HG03039 (cell line): ENCODE data around the gene TOB2.
"Not testable (repeated sequence)": the region's sequence is repeated elsewhere in the genome, so short reads cannot be mapped to it uniquely, and the experiment has no call there.

ENCODE experiments used
- ATAC-seq: cut with Tn5 transposase; IDR thresholded peaks from one replicate; pipeline ENCODE4 v1.9.1; 2021; ENCODE audit warnings: mild to moderate bottlenecking, moderate library complexity; ENCODE audit not compliant: unreplicated experiment

Gene TOB2

DNA sequence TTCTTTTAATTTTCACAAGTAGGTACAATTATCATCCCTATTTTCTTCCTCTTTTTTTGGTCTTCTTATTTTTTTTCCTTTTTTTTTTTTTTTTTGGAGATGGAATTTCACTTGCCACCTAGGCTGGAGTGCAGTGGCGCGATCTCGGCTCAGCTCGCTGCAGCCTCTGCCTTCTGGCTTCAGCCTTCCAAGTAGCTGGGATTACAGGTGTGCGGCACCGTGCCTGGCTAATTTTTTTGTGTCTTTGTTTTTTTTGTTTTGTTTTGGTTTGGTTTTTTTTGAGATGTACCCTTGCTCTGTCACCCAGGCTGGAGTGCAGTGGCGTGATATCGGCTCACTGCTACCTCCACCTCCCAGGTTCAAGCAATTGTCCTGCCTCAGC lies 16.7 kb downstream of the TOB2 start:
- ATAC-seq, result no peak

DNA sequence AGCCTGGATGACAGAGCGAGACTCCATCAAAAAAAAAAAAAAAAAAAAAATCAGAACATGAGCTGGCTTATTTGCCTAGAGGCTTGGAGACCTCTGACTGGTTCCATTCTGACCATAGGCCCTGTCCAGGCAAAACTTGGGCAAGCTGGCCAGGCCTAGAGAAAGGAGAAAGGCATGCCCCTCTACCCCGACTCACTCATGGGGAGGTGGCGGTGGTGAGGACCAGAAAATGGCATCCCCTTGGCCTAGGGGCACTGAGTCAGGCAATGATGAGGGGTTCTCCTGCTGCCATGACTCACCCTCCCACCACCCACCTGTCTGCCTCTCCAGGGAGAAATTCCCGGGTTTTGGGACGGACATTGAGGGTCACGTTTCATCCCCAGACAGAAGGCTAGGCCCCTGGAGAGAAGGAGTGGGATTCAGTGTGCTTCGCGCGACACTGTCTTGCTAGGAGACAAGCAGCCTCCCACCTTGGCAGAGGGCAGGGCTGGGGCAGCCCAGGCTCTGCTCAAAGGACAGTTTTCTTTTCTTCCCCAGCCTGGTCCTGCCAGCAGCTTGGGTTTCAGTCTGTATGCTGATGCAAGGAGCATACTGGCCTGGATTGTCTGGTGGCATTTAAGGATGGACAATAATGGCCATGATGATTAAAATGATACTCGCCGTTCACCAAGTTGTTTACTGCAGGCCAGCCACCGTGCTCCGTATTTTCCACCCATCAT lies 17.2 kb downstream of the TOB2 start:
- no peak for ATAC-seq

DNA sequence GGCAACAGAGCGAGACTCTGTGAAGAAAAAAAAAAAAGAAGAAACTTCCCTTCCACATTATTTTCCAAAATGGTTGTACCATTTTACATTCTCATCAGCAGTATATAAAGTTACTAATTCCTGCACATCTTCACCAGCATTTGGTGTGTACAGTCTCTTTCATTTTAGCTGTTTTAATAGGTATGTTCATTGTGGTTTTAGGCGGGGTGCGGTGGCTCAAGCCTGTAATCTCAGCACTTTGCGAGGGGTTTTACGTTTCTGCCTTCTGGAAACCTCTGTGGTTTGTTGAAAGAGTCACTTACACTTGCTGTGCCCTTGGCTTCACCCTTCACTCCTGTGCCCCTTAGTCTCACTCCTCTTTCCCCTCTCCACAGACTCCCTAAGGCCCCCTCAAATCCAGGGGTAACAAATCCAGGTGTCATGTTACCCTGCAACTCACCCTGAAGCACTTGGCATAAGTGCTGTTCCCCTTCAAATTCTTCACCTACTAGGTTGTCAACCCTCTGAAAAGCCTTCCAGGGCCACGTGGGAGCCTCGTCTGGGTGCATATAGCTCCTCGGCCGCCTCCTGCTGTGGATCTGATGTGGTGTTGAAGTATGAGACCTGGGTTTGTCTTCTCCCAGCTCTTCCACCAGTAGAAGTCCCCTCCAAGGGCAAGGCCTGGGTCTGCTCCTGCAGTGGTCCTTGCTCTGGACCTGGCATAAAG lies 20.8 kb downstream of the TOB2 start:
- ATAC-seq, result no peak

DNA sequence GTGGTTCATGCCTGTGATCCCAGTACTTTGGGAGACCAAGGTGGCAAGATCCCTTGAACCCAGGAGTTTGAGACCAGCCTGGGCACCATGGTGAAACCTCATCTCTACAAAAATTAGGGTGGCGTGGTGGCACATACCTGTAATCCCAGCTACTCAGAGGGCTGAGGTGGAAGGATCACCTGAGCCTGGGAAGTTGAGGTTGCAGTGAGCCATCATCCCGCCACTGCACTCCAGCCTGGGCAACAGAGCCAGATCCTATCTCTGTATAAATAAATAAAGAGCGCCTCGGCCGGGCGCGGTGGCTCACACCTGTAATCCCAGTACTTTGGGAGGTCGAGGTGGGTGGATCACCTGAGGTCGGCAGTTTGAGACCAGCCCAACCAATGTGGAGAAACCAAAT lies 27.9 kb downstream of the TOB2 start:
- ATAC-seq, result no peak

DNA sequence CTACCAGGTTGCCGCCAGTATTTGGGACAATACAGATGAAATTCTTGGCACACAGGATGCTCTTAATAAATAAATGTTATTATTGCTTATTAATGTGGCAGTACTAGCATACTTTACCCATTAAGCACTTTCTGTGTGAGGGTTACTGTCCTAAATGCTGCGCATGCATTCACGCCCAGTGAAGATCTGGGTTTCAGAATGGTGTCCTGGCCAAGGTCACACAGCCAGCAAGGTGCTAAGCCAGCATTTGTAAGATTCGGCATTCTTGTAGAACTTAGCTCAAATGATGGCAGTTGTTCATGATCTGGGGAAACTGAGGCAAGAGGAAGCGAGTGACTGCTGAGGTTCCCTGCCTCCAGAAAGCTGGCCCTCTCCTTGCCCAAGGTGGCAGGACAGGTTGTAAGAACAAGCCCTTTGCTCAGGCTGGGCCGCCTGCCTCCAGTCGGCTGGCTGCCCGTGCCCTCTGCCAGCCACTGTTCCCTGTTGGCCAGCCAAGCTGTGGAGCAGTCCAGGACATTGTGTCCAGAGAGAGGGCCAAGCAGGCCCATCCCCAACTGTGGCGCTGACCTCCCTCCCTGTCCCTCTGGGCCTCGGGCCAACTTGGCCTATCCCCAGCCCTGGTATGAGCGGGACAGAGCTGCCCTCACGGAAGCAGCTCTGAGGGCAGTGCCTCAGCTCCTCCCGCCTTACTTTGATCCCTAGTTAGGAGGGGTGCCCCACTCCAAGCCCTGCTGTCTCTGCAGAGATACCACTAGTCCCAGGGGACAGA lies 28.8 kb downstream of the TOB2 start:
- ATAC-seq, result no peak

DNA sequence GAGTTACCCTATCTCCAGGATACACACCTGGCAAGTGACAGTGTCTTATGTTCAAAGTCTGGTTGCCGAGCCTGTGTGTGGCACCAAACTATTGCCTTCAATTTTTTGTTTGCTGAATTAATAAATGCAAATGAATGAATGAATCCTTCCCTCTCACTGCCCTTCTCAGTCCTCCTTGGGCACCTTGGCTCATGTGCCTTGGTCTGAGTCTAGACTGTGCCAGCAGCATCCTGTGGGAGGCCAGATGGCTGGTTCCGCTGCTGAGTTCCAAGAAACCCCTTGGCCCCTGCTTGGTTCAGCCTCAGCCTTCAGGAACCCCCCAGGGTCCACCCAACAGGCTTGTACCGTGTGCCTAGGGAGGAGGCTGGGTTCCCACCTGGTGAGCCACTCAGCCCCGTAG lies 31.0 kb downstream of the TOB2 start:
- ATAC-seq, result no peak

DNA sequence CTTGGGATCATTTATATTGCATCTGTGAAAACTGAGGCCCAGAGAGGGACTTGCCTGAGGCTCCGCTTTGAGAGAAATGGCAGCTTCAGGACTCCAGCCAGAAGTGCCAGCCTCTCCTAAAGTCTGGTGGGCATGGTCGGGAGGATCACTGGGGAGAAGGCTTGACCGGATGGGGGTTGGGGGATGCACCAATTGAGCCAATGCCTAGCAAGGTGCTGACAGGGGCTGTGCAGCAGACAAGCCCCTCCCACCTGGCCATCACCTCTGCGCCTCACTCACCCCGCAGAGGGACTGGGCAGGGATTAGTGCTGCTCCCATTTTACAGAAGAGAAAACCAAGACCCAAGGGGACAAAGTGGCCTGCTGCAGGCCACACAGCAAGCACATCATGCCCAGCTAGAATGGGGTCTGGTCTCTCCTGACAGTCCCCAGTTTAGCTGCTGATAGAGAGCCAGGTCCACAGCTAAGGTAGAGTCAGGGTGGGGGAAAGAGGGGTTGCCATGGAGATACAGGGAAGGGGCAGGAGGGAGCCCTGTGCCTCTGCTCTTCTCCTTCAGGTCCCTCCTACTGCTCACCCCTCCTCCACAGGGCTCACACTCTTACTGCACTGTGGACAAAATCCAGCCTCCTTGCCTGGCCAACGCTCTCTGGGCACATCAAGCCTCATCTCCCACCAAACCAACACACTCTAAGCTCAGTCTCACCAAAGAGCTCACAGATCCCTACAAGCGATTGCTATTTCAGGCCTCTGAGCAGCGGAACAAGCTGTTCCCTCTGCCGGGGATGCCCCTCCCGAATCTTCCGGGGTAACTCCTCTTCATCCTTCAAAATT lies 35.4 kb downstream of the TOB2 start:
- no peak for ATAC-seq

DNA sequence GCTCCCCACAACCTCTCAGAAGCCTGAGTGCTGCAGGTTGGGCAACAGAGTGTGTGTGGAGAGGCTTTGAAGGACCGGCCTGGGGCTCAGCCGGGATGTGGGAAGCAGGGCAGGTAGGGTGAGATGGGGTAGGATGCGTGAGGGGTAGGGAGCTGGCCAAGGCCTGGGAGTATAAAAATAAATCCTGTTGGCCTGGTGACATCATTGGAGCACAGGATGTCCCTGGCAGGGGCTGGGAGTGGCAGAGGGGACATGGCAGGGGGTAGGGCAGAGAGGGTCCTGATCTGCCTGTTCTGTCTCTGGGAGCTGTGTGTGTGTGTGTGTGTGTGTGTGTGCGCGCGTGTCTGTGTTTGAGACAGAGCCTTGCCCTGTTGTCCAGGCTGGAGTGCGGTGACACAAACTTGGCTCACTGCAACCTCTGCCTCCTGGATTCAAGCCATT lies 36.3 kb downstream of the TOB2 start:
- ATAC-seq, result no peak

DNA sequence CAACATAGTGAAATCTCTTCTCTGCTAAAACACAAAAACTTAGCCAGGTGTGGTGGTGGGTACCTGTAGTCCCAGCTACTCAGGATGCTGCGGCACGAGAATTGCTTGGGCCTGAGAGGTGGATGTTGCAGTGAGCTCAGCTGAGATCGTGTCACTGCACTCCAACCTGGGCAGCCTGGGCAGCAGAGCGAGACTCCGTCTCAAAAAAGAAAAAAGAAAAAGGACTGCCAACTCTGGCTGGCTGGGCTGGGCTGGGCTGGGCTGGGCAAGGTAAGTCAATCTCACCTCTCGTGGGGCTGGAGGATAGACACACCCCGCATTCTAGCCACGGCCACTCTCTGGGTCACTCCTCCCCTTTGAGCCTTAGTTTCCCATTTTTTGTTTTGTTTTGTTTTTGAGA lies 37.9 kb downstream of the TOB2 start:
- ATAC-seq, result no peak

DNA sequence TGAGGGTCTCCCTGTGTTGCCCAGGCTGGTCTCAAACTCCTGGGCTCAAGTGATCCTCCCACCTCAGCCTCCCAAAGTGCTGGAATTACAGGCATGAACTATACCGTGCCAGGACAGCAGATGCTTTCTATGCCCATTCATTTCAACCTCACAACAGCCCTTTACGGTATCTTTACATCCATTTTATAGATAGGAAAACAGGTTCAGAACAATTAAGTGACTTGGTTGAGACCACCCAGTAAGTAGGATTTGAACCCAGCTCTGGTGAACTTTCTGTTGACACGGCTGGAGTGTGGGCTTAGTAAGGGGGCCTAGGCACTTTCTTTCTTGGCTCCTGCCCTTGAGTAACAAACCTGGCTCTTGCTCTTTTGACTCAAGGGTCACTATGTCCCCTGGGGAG lies 39.2 kb downstream of the TOB2 start:
- ATAC-seq, result no peak

DNA sequence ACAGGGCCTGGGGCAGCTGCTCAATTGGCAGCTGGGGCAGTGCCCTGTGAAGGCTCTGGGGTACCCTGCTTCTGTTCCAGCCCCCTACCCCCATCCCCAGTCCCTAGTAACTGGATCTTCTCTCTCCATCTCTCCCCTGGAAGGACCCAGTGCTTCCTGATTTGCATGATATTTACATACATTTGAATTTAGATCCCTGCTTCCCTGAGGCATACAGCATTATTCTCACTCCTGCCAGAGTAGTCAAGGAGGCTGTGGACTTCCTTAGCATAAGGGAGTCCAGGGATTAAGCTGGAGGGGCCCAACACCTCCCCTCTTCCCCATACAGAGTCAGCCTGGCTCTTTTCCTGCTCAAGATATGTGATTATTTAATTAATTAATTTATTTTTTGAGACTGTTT lies 40.2 kb downstream of the TOB2 start:
- ATAC-seq, result no peak

DNA sequence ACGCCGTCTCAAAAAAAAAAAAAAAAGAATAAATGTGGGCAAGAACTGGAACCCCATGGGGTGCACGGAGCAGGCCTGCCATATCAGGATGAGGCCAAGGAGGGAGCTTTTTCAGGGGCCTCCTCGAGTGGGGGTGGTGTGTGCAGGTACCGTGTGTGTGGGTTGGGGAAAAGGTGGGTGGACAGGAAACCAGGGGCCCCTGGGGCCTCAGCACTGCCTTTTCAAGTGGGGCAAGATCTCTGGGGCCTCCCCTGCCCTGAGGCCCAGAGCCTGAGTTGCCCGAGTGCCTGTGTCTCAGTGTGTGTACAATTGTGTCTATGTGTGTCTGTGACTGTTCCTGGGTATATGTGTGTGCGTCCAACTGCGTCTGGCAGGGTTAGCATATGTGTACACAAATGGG lies 41.0 kb downstream of the TOB2 start:
- no peak for ATAC-seq

DNA sequence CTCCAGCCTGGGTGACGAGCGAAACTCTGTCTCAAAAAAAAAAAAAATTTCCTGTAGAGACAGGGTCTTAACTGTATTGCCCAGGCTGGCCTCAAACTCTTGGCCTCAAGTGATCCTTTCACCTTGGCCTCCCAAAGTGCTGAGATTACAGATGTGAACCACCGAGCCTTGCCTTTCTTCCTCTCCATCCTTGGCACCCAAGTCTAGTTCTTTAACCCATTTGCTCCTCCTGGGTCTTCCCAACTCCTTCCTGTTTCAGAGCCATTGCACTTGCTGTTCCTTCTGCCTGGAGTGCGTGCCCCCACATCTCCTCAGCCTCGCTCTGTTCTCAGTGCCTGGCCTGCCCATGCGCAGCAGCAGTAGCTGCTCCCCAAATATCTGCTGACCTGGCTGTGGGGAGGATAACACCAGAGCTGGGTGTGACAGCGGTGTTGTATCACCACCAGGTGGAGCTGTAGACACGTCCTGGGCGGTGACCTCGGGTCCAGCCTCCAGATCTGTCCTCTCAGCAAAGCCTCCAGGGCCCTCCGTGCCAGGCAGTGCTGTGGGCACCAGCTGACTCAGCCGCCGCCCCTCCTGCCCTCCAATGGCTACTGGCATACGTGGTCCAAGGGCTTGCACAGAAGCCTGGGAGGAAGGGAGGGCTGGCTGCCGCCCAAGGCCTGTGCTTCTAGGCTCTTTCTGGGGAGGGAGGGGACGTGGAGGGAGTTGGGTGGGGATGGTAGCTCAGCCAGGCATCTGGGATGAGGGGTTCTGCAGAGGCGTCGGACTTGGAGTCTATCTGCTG lies 42.9 kb downstream of the TOB2 start:
- ATAC-seq, result peak; percentile 67

DNA sequence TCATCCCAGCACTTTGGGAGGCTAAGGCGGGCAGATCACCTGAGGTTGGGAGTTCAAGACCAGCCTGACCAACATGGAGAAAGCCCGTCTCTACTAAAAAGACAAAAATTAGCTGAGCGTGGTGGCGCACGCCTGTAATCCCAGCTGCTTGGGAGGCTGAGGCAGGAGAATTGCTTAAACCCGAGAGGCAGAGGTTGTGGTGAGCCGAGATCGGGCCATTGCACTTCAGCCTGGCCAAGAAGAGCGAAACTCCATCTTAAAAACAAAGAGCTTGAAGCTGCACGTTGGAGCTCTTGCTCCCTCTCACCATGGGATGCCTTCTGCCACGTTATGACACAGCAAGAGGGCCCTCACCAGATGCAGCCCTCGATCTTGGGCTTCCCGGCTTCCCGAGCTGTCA lies 43.8 kb downstream of the TOB2 start:
- ATAC-seq, result not testable (repeated sequence)

DNA sequence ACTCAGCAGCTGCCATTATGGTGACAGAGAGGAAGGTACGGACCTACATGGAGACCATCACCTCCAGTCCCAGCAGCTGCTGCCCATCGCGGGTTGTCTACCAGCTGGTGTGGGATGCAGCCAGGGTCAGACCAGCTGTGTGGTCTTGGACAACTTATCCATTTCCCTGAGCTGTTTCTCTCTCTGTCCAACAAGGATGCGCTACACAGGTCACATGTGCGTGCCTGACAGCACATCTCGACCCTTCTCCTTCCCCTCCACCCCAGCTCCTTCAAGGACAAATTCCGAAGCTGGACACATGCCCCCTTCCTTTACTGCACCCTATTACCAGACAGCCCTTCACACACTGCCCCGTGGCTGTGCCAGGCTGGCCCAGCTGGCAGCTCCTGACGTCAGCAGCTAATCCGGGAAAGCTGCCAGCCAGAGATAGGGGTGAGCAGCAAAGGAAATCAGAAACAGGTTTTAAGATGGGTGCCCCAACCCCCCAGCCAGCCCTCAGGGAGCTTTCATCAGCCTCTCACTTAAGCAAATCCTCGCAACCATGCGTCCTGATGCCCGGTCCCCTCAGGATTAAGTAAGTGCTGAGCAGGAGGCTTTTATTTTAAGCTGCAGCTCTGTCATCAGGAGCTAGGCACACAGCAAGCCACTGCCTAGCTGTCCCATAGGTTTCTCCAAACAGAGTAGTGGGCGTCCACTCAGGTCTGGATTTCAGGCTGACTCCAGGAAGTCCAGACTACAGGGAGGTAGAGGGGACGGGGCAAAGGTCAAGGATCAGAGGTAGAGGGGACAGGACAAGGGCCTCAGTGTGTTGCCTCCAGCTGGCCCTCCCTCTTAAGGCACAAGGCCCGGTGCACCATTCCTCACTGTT lies 44.6 kb downstream of the TOB2 start:
- ATAC-seq, result no peak

DNA sequence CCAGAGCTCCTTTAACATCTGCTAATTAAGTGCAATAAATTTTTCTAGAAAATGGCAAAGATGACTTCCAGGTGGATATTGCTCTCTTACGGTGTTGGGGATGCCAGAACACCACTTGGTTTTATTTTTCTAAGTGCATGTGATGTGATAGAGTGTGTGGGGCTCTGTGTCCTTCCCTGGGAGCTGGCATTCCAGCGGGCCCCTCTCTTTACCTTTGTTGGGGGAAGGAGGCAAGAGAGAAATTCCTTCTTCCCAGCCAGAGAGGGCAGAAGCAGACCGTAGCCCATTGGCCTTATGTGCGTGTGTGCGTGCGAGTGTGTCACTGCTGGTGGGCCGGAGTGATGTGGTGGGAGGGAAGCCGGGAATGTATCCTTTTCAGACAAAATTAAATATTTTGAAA lies 47.7 kb downstream of the TOB2 start:
- ATAC-seq, result no peak

DNA sequence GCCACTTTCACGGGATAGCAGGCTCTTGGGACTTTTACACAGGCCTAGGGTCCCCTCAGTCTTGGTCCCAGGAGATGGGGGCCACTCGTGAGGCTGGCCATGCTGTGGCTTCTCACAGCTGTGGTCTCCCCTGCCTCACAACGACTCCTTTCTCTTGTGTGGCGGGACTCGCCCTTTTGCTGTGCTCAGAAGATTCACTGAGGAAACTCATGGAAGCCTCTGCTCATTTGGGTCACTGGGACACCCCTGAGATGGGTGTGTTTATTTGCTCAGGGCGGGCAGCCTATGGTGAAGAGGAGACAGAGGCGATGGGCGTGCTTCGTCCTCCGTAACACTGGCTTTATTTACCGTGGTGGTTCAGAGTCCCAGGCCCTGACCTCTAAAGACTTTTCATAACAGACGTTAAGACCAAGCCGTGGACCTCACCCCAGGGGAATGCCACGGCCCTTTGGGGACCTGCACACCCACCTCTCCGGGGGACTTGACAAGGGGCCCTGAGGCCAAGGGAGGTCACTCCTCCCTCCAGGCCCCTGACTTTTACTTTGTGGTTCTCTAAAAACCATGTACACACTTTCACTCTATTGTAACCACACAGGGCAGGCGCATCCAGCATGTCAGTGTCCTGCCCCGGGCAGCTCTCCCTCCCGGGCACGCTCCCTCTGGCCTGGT lies 49.3 kb downstream of the TOB2 start:
- no peak for ATAC-seq

DNA sequence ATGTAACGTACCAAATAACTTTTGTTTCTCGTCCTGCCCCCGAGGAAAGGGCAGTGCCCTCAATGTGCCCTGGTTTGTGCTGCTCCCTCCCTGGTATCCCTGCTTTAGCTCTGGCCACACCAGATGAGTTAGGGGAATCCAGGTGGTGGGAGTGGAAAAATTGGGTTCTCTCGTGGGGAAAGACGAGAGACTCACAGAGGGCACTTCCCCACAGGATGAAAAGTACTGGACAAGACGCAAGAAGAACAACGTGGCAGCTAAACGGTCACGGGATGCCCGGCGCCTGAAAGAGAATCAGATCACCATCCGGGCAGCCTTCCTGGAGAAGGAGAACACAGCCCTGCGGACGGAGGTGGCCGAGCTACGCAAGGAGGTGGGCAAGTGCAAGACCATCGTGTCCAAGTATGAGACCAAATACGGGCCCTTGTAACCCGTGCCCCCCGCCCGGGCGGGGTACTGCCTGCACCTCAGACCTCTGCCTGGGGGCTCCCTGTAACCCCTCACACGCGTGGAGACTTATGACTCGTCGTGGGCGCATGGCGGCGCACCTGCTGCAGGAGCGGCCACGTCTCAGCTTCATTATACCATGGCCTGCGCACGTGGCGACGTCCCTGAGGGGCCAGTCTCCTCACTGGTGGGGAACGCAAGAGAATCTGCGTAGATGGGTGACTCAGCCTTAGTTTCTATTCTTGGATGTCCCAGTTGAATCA lies 50.9 kb downstream of the TOB2 start:
- ATAC-seq, result no peak
